HG02943 (cell line): Measurements from ENCODE around the gene BCL7A.

ENCODE experiments used
- ATAC-seq: cut with Tn5 transposase; IDR thresholded peaks from one replicate; pipeline ENCODE4 v1.9.1; 2021; ENCODE audit warnings: mild to moderate bottlenecking, low read depth, moderate library complexity; ENCODE audit not compliant: unreplicated experiment

The BCL7A gene

DNA sequence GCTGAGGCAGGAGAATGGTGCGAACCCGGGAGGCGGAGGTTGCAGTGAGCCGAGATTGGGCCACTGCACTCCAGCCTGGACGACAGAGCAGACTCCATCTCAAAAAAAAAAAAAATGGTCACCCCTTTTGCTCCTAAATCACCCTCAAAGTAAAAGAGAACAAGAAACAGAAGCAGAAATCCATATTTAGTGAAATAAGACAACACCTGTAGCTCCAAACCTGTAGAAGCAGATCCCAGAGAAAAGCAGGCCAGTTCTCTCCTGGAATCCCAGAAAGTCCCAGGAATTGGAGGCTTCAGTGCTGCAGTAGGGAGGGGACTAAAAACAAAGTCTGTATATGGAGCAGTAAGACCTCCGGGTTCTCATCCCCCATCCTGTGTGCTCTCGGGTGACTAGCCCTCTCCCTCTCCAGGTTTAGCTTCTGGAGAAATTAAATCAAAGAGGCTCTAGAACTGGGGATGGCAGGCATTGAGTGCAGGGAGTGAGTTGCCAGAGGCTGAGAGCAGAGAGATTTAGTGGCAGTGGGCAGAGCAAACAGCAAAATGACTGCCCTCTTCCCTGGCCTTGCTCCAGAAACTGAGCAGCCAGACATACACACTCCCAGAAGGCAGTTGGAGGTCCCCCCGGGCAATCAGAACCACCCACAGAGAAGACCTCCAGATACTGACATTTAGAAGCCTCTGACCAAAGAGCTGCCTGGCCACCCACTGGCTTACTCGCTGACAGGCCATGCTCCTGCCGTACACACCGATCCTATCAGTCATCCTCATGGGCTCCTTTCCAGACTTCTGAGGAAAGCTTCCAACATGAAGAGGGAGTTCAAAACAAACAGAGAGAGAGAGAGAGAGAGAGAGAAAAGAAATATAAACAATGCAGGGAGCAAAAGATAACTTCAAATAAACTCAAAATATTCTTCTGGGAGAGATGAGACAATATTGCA lies 50.6 kb downstream of the BCL7A start:
- no peak for ATAC-seq

DNA sequence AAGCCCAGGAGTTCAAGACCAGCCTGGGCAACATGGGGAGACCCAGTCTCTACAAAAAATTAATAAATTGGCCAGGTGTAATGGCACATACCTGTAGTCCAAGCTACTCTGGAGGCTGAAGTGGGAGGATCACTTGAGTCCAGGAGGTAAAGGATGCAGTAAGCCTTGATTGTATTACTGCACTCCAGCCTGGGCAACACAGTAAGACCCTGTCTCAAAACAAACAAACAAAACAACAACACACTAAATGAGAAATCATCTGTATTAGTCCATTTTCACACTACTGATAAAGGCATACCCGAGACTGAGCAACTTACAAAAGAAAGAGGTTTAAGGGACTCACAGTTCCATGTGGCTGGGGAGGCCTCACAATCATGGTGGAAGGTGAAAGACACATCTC lies 52.1 kb downstream of the BCL7A start:
- ATAC-seq = no peak

DNA sequence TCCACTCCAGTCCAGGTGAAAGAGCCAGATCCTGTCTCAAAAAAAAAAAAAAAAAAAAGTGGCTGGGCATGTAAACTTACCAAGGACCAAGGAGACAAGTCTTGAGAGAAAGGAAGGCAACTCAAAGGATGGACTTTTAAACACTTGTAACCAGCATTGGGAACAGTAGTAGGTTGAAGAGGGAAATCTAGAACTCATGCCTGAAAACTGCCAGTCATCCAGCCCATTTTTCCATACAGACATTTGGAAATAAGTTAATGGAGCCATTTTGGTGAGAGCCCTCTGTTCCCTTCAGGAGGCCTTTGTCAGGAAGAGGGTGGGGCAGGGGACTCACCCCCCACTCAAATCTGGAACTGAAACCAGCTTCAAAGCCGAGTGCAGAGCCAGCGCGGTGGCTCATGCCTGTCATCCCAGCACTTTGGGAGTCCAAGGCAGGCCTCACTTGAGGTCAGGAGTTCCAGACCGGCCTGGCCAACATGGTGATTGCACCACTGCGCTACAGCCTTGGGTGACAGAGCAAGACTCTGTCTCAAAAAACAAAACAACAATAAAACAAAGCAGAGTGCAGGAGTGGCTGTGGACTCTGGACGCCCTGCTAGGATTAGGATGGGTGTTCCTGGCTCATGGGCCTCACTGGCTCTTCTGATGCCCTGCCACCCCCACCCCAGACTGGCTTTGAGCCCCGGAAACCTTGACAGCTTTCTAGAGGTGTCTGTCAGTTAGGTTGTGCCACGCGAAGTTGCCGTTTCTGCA lies 55.2 kb downstream of the BCL7A start:
- ATAC-seq = no peak

DNA sequence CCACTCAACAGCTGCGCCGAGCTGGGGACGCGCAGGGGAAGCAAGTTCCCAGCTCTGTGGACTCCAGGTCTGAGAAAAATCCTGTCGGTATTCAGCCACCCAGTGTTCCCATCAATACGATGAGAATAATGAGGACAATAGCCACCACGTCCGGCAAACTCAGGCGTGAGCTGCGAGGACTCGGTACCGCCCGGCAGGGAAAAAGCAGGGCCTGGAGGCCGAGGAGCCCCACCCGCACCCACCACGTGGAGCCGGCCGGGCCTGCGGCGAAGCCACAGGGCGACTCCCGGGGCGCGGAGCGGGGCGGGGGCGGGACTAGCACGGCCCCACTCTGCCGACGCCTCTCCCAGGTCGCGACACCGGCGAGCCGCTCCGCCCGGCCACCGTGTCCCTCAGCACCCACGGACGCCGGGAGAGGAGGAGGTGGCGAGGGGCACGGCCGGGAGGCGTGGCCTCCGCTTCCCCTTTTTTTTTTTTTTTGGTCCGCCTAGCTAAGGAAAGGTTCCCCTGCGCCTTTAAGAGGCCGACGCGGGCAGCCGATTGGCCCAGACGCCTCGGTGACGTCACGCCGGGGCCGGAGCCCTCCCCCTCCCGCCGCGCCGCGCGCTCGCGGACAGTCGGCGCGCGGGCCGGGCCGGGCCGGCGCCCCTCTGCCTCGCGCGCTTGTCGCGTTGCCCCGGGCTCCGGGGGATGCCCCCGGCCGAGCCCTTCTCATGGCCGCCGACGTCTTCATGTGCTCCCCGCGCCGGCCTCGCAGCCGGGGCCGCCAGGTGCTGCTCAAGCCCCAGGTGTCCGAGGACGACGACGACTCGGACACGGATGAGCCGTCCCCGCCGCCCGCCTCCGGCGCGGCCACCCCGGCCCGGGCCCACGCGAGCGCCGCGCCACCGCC lies 56.7 kb downstream of the BCL7A start, which contains the start of gene MLXIP:
MLXIP (plus strand) TSS at position 616 of the 892 bp plus-strand sequence; CDS start at position 714, 98 bp downstream.
- peak; percentile 70 for ATAC-seq

DNA sequence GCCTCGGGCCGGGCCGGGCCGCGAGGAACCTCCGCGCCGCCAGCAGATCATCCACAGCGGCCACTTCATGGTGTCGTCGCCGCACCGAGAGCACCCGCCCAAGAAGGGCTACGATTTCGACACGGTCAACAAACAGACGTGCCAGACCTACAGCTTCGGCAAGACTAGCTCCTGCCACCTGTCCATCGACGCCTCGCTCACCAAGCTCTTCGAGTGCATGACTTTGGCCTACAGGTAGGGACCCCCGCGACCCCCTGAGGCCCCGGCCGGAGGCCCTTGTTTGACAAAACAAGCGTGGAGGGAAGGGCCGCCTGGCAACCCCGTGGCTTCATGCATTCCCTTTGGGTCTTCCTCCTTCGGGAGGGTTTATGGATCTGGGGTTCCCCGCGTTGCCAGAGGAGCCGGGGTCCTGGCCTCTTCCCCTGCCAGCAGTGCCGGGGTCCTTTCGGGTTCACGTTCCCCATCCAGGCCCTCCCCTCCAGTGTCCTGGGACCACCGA lies 57.4 kb downstream of the BCL7A start:
- ATAC-seq = no peak

DNA sequence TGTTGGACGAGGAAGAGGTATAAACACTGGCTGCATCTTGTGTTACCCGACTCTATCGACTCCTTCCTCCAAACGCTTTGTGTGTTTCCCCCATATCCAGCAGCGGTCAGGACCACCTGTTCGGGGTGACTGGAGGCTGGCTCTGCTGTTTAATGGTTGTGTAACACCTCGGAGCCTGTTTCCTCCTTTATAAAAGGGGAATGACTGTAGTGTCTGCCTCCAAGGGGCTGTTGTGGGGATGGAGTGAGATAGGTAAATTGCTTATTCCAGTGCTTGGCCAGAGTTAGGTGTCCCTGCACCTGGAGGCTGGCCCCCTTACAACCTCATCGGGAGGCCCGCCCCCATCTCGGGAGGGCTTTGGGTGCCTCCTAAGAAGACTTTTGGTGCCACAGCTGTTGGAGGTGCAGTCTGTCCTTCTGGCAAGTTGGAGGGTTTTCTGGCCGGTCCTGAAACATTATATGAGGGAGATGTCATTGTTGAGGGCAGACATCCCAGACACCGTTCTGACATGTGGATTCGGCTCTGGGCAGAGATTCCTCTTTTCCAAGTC lies 57.9 kb downstream of the BCL7A start:
- no peak for ATAC-seq

DNA sequence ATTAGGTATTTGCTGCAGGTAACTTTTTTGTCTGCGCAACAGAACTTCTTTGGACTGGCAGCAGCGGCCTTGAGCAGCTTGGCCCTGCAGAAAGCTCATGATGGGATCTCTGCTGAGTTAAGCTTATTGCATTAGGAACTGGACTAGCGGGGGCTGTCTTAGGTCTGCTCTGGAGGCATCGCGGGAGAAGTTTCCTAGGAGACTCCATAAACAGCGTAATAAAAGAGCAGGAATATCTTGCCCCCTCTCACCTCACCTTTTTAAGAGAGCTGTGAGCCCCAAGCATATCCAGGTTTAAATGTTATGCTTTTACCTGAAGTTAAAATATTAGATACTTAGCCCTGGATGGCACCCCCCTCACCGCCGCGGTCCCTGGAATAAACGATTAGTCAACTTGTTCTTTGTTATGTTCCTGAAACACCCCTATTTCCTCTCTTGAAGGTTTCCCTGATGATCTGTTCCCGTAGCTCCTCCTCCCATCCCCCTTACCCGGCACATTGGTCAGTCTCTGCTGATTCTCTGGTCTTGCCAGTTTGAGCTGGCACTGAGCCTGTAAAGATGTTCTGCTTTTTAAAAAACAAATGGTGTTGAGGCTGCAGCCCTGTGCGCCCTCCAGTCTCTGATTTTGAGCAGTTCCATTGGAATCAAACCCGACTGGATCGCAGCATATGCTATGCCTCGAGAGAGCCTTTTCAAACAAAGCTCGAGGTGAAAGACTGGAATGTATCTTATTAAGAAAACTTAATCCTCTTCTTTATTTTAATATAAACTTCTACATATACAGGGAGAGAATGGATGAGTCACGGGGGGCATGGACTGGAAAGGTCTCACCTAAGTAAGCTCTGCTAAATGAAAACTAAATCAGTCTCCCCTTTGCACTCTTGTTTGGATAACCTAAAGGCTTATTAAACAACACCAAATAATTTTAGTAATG lies 58.7 kb downstream of the BCL7A start:
- no peak for ATAC-seq

DNA sequence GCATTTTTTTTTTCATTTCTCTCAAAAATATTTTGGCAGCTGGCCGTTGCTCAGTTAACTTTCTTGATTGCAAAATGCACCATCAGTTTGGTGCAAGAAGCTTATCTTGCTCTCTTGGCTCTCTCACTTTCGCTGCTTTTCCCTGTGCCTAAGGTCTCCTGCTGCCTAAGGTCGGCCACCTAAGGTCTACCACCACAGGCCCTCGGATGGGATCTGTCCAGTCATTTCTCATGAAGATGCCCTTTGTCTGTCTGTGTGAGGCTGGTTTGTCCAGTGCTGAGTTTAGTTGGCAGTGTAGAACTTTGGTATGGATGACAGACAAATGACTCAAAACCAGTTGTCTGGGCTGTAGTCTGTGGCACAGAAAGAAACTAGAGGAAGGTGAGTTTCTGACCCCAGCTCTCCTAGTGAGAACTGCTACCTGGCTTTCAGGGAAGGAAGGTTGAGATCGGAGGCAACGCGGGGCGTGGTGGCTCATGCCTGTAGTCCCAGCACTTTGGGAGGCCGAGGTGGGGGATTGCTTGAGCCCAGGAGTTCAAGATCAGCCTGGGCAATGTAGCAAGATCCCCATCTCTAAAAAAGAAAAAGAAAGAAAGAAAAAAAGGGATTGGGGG lies 59.5 kb downstream of the BCL7A start:
- no peak for ATAC-seq

DNA sequence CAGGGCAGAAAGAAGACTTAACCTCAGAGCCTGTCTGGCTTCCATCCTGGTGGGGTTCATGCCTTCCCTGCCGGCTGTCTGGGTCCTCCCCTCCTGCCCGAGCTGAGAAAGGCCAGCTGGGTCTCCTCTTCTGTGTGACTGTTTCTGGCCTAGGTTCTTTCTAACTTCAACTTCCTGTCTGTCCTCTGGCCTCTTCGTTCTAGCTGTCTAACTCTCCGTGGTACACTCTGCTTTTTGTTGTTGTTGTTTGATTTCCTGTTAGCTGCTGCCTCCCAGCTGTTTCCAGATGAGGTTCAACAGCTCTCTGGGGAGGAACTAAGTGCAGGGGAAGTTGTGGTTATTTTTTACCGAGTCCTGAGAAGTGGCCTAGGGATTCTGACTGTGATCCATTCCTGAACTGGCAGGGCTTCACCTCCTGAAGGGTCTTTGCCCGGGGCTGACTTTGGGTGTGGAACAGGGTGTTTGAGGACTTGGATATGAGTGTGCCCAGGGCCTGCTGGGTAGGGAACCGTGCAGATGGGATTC lies 60.1 kb downstream of the BCL7A start:
- ATAC-seq = no peak

DNA sequence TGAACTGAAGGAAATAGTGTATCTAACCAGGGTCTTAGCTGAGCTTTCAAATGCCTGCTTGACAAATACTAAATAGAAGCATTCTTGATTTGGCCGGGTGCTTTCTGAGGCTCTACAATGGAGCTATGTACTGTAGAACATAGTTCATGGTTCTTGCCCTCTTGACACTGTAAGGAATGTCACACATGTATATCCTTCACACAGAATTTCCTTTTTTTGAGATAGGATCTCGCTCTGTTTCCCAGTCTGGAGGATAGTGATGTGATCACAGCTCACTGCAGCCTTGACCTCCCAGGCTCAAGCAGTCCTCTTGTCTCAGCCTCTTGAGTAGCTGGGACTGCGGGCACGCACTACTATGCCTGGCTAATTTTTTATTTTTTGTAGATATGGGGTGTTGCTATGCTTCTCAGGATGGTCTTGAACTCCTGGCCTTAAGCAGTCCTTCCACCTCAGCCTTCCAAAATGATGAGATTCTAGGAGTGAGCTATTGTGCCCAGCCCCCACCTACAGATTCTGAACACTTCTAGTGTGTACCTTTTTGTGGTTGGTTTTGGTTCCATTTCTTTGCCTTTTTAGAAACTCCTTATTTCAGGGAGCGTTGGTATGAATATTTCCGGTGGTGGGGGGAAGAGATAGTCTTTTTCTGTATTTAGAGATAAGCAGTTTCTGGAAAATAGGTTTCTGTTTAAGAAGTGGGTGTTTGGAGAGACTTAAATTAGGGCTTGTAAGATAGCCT lies 61.1 kb downstream of the BCL7A start:
- ATAC-seq = no peak

DNA sequence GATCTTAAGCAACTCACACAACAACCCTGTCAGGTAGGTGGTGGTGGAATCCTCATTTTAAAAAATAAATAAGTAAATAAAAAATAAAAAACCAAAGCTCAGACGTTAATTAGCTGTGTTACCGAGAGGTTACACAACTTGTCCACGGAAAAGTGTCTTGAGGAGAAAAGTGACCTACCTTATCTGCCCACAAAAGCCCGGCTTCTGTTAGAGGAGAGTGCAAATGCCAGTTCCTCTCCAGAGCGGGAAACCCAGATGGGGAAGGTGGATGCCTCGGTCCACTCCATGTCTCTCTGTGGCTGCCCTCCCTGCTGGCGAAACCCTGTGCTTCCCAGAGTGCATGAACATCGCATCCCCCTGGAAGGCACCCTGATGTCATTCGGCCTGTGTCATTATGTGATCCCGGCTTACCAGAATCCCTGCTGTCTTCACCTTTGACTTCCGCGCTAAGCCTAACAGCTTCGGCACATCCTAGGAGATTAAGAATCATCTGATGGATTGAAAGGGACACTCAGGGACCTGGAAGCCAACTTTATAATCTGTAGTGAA lies 63.2 kb downstream of the BCL7A start:
- ATAC-seq = no peak

DNA sequence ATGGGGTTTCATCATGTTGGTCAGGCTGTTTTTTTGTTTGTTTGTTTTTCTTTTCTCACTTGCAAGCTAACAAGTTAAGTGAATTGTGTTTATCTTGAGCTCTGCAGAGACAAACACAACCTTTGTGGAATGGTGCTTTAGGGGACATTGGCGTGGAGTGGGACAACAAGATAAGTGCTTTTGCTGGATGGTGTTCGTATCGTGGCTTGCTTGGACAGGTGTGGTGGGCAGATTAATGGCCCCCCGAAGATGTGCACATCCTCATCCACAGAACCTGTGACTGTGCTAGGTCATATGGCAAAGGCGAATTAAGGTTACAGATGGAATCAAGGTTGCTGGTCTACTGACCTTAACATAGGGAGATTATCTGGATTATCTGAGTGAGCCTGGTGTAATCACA lies 63.9 kb downstream of the BCL7A start:
- ATAC-seq = no peak

DNA sequence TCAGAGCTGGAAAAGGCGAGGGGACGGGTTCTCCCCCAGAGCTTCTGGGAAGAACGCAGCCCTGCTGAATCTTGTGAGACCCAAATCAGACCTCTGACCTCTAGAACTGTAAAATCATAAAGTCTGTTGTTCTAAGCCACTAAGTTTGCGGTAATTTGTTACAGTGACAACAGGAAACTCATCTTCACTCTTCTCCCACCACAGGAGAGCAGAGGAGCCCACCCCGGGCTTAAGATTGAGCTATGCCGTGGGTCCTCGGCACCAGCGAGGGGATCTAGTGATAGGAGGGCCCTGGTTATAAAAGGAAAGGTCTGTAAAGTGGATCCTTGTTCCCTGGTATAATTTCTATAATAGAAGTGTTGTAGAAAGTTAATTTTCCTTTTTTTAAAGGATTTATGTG lies 64.4 kb downstream of the BCL7A start:
- no peak for ATAC-seq

DNA sequence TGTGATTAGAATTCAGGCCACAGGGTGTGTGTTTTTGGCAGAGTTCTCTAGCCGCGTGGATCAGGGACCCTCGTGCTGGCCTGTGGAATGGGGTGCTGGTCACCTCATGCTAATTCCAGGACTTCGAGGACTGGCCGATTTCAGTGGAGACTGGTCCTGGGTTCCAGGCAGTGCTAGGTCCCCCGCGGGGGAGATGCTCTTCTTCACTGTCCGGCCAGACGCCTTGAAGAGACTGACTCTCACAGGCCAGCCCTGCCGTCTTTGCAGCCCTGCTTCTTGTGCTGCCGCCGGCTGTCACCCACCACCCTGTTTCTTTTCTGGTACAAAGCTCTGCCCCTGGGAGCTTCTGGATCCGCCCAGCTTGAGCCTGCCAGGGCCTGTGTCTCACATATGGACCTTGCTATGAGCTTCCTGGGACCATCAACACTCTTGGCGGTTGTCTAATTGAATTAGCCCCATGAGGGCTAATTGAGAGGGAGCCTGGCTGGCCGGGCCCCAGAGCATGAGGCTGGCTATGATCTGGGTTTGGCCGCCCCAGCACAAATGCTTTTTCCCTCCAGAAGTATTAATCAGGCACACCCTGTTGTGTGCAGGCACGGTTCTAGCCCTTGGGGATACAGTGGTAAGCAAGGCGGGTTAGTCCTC lies 65.1 kb downstream of the BCL7A start:
- ATAC-seq = no peak

DNA sequence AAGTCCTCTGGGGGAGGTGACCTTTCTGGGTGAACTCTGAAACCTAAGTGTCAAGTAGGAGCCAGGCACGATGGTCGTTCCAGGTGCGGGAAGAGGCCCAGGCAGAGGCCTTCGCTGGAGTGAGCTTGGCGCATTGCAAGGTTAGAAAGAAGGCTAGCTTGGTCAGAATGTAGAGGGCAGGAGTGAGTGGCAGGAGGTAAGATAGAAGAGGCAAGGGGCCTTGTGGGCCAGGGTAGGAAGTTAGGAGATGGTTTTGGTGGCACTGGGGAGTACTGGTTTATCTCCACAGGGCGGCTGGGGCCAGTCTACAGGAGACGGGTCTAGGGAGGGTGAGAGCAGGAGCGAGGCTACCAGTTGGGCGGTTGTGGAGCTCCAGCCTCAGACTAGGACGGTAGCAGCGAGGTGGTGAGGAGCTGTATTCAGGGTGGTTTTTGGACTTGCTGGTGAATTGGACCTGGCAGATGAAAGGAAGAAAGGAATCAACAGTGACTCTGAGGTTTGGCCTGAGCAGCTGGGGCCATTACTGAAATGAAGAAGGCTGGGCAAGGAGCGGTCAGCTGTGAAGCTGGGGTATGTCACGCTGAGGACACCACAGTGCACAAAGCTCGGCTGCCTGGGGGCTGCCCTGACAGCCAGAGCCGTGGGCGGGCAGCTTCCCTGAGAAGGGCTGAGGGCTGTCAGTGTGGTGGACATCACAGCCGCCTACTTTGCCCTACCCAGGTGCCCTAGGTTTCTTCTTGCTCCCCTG lies 65.9 kb downstream of the BCL7A start:
- no peak for ATAC-seq

DNA sequence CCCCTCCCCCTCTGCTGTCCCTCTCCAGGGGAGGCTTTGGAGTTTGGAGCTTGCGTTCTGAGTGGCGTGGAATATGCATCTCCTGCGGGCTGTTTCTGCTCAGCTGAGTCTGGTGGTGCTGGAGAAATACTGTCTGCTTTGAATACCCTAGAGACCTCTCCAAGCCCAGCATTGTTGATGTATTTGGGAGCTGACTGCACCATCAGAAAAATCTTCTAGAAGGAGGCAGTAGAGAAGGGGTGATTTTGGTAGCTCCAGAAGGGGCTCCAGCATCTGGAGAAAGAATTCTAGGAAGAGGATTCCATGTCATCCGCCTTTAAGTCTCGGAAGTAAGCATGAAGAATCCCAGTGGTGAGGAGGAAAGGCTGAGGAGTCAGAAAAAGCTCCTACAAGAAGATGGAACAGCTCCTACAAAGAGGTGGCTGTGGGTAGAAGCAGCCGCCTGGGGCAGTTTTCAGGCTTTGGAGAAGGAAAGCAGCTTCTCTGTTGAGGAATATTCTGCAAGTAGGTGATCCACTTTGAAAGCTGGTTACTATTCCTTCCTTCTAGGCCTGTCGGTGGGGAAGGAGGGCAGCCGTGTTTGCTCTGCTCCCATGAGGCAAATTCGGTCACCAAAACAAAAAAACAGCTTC lies 66.6 kb downstream of the BCL7A start:
- ATAC-seq = no peak
